Measurements from ENCODE around the gene USP36.

The USP36 gene

GRCh38 chr17:78829477-78829876 is 11.1 kb downstream of the USP36 start:
- no peaks in the 10 kb centered on the region for H3K27me3 ChIP-seq (replicated peaks; ENCODE audit: control insufficient read depth, insufficient read depth, low read length)
- peaks cover 22% of the 10 kb centered on the region for H3K36me3 ChIP-seq (ENCODE audit: control insufficient read depth, insufficient read depth, low read length)
- TF ChIP-seq CTCF (IDR thresholded peaks at IDR 0.05; ENCODE audit: insufficient read depth, low read length, poor library complexity, severe bottlenecking), result no peak
- no peak for DNase-seq (ENCODE audit: extremely low read depth, insufficient read length)
- H3K4me3 ChIP-seq (replicated peaks; ENCODE audit: low read depth, low read length), result no peak overlapping the region

- DNase-seq (ENCODE audit: extremely low read depth, insufficient read length), result no peak
- no peaks in the 10 kb centered on the region for H3K27me3 ChIP-seq (replicated peaks; ENCODE audit: control insufficient read depth, insufficient read depth, low read length)
- peak; percentile 12 for TF ChIP-seq CTCF (IDR thresholded peaks at IDR 0.05; ENCODE audit: insufficient read depth, low read length, poor library complexity, severe bottlenecking)
- peaks cover 28% of the 10 kb centered on the region for H3K36me3 ChIP-seq (ENCODE audit: control insufficient read depth, insufficient read depth, low read length)
- no peak overlapping the region for H3K4me3 ChIP-seq (replicated peaks; ENCODE audit: low read depth, low read length)
Observed at GRCh38 chr17:78828470-78829185, 12.0 kb downstream of the USP36 start.

GRCh38 chr17:78826836-78827509 is 13.6 kb downstream of the USP36 start:
- no peak for DNase-seq (ENCODE audit: extremely low read depth, insufficient read length)
- no peak for TF ChIP-seq CTCF (IDR thresholded peaks at IDR 0.05; ENCODE audit: insufficient read depth, low read length, poor library complexity, severe bottlenecking)
- H3K27me3 ChIP-seq (replicated peaks; ENCODE audit: control insufficient read depth, insufficient read depth, low read length), result no peaks in the 10 kb centered on the region
- H3K36me3 ChIP-seq (ENCODE audit: control insufficient read depth, insufficient read depth, low read length), result peaks cover 34% of the 10 kb centered on the region
- no peak overlapping the region for H3K4me3 ChIP-seq (replicated peaks; ENCODE audit: low read depth, low read length)

- peaks cover 36% of the 10 kb centered on the region for H3K36me3 ChIP-seq (ENCODE audit: control insufficient read depth, insufficient read depth, low read length)
- H3K4me3 ChIP-seq (replicated peaks; ENCODE audit: low read depth, low read length), result no peak overlapping the region
- DNase-seq (ENCODE audit: extremely low read depth, insufficient read length), result no peak
- no peak for TF ChIP-seq CTCF (IDR thresholded peaks at IDR 0.05; ENCODE audit: insufficient read depth, low read length, poor library complexity, severe bottlenecking)
- no peaks in the 10 kb centered on the region for H3K27me3 ChIP-seq (replicated peaks; ENCODE audit: control insufficient read depth, insufficient read depth, low read length)
Observed at GRCh38 chr17:78826421-78826820, 14.2 kb downstream of the USP36 start.

GRCh38 chr17:78825696-78826095 is 14.9 kb downstream of the USP36 start:
- no peak for TF ChIP-seq CTCF (IDR thresholded peaks at IDR 0.05; ENCODE audit: insufficient read depth, low read length, poor library complexity, severe bottlenecking)
- no peak overlapping the region for H3K4me3 ChIP-seq (replicated peaks; ENCODE audit: low read depth, low read length)
- H3K36me3 ChIP-seq (ENCODE audit: control insufficient read depth, insufficient read depth, low read length), result peaks cover 39% of the 10 kb centered on the region
- DNase-seq (ENCODE audit: extremely low read depth, insufficient read length), result no peak
- H3K27me3 ChIP-seq (replicated peaks; ENCODE audit: control insufficient read depth, insufficient read depth, low read length), result no peaks in the 10 kb centered on the region

Data from GM06990 (cell line).